ENCODE measurements around the gene FBLN1. TPM values are rescaled to one million over a fixed set of nuclear protein-coding genes. Genes with fewer than 3 reads are reported as not detected.
"Not testable (repeated sequence)": the region's sequence is repeated elsewhere in the genome, so short reads cannot be mapped to it uniquely, and the experiment has no call there.

FBLN1 gene
- polyA plus RNA-seq, 3 donors, result 79.1 to 105 (median 97.9) TPM

- DNase-seq (ENCODE audit: low read depth in 3 of 3, low spot score in 2 of 3), result no peak
These were observed 79.7 kb downstream of the FBLN1 start for GRCh38 chr22:45582236-45582954.

GRCh38 chr22:45582955-45583320 lies 80.3 kb downstream of the FBLN1 start:
- DNase-seq (ENCODE audit: low read depth in 3 of 3, low spot score in 2 of 3), result no peak

- no peak for DNase-seq (ENCODE audit: low read depth in 3 of 3, low spot score in 2 of 3)
These were observed 80.8 kb downstream of the FBLN1 start for GRCh38 chr22:45583504-45583903.

- no peak for DNase-seq (ENCODE audit: low read depth in 3 of 3, low spot score in 2 of 3)
These were observed 81.5 kb downstream of the FBLN1 start for GRCh38 chr22:45584121-45584570.

- DNase-seq (ENCODE audit: low read depth in 3 of 3, low spot score in 2 of 3), result no peak
These were observed 82.1 kb downstream of the FBLN1 start for GRCh38 chr22:45584621-45585436.

GRCh38 chr22:45585437-45585755 lies 82.7 kb downstream of the FBLN1 start:
- no peak for DNase-seq (ENCODE audit: low read depth in 3 of 3, low spot score in 2 of 3)

- DNase-seq (ENCODE audit: low read depth in 3 of 3, low spot score in 2 of 3), result no peak
These were observed 83.4 kb downstream of the FBLN1 start for GRCh38 chr22:45585946-45586540.

GRCh38 chr22:45586651-45587405 lies 84.1 kb downstream of the FBLN1 start:
- no peak for DNase-seq (ENCODE audit: low read depth in 3 of 3, low spot score in 2 of 3)

- DNase-seq (ENCODE audit: low read depth in 3 of 3, low spot score in 2 of 3), result no peak
These were observed 85.2 kb downstream of the FBLN1 start for GRCh38 chr22:45587638-45588505.

GRCh38 chr22:45589556-45589955 lies 86.9 kb downstream of the FBLN1 start:
- no peak for DNase-seq (ENCODE audit: low read depth in 3 of 3, low spot score in 2 of 3)

- DNase-seq (ENCODE audit: low read depth in 3 of 3, low spot score in 2 of 3), result no peak
These were observed 87.6 kb downstream of the FBLN1 start for GRCh38 chr22:45590262-45590661.

GRCh38 chr22:45591633-45592213 lies 89.0 kb downstream of the FBLN1 start:
- DNase-seq (ENCODE audit: low read depth in 3 of 3, low spot score in 2 of 3), result not testable (repeated sequence)

- DNase-seq (ENCODE audit: low read depth in 3 of 3, low spot score in 2 of 3), result no peak
These were observed 91.6 kb downstream of the FBLN1 start for GRCh38 chr22:45594123-45594941.

- DNase-seq (ENCODE audit: low read depth in 3 of 3, low spot score in 2 of 3), result no peak
These were observed 94.9 kb downstream of the FBLN1 start for GRCh38 chr22:45597460-45598192.

- DNase-seq (ENCODE audit: low read depth in 3 of 3, low spot score in 2 of 3), result no peak
These were observed 96.0 kb downstream of the FBLN1 start for GRCh38 chr22:45598596-45599217.

GRCh38 chr22:45599836-45600577 lies 97.3 kb downstream of the FBLN1 start:
- DNase-seq (ENCODE audit: low read depth in 3 of 3, low spot score in 2 of 3), result no peak

Measured in right renal cortex interstitium (tissue), 3 donors.